Right lobe of liver (tissue), 6 donors: ENCODE data around the gene TNNT3. TPM values are rescaled to one million over a fixed set of nuclear protein-coding genes. Genes with fewer than 3 reads are reported as not detected.

Experiments
- ATAC-seq, 4 donors: fragments of 200-7000 bp; cut with Tn5 transposase; one replicate each; pipeline ENCODE4 v1.9.1; 2020; ENCODE audit warnings: mild to moderate bottlenecking in 4 of 4, moderate library complexity in 4 of 4
- DNase-seq, 3 donors: peaks; one replicate each; pipeline ENCODE4 v3.0.0-alpha.2; 2020
- H3K27ac ChIP-seq, 3 donors: fragments of 200-600 bp; one replicate each; pipeline ENCODE4 v1.8.0; 2022
- H3K27me3 ChIP-seq, 2 donors: fragments of 200-600 bp; one replicate each; pipeline ENCODE4 v1.8.0; 2022
- H3K36me3 ChIP-seq, 4 donors: fragments of 200-600 bp; sonication (generic) in 1 of 4; one replicate each; pipeline versions ENCODE4 v1.5.1 to v1.8.0; 2017 to 2022; ENCODE audit warnings: control low read depth in 1 of 4
- H3K4me1 ChIP-seq, 4 donors: fragments of 200-600 bp; sonication (generic) in 1 of 4; one replicate each; pipeline versions ENCODE4 v1.5.1 to v1.8.0; 2017 to 2022; ENCODE audit warnings: control low read depth in 1 of 4
- H3K4me3 ChIP-seq, 3 donors: fragments of 200-600 bp; one replicate each; pipeline ENCODE4 v1.8.0; 2022
- H3K9me3 ChIP-seq, 4 donors: fragments of 200-600 bp; sonication (generic) in 1 of 4; one replicate each; pipeline versions ENCODE4 v1.5.1 to v1.8.0; 2017 to 2022; ENCODE audit warnings: control low read depth in 1 of 4
- CTCF ChIP-seq, 4 donors: fragments of 200-600 bp in 3 of 4; fragments of 450-650 bp in 1 of 4; IDR thresholded peaks; one replicate each; pipeline versions ENCODE4 v1.5.1 to v1.8.0; 2016 to 2022; ENCODE audit warnings: antibody characterized with exemption in 4 of 4, mild to moderate bottlenecking in 2 of 4
- POLR2A ChIP-seq: fragments of 450-650 bp; IDR thresholded peaks from one replicate; pipeline ENCODE4 v1.6.1; 2017; ENCODE audit warnings: antibody characterized with exemption, mild to moderate bottlenecking
- WGBS: methylation state at CpG from one replicate; pipeline ENCODE4 v1.1.6; 2018; ENCODE audit warnings: low coverage, low lambda C conversion rate; ENCODE audit not compliant: insufficient coverage; ENCODE audit errors: missing lambda C conversion rate; 5-methylcytosine and 5-hydroxymethylcytosine counted together
- intact Hi-C, 2 donors: fragments of 100-400 bp; cut with DNase I; formaldehyde crosslinking; loops; one replicate each; pipeline versions ENCODE4 v1.11.2 to v1.14.1; 2022
- total RNA-seq, 6 experiments: library from RNA; depleted of rRNA in 2 of 6; stranded (reverse); fragments of >200 nt in 2 of 6; fragmentation: NEBNext Ultra II Directional in 3 of 6; extraction: Animal tissue kit (Norgen Biotek cat#: 25700) in 3 of 6; gene quantifications; one replicate each; pipeline versions ENCODE4 v1.1.0 to v1.2.4, GENCODE V29; 2016 to 2023
- donor health status: DM: no; HTN: yes; CAD: no.
- donor health status: DM: no; HTN: no; CAD: no.
- donor health status: DM: no; HTN: no; CAD: no.
- donor health status: DM: no; HTN: yes; CAD: no.
- donor health status: DM: no; HTN: yes; CAD: no.

Gene TNNT3
- total RNA-seq, 6 experiments from 2014 or later, result 0.44 to 2.2 TPM; not detected in 4

- ATAC-seq, result no peak
- Histone ChIP-seq H3K36me3 (no peaks in the 10 kb centered on the region), H3K4me3 (no peak overlapping the region), H3K4me1 (no peaks in the 10 kb centered on the region), H3K27ac (no peak overlapping the region), H3K27me3 (no peaks in the 10 kb centered on the region), H3K9me3 (no peaks in the 10 kb centered on the region)
- WGBS, result 100% methylated on average over 2 of the region's 13 CpGs
- peak; percentile 12 to 48 (median 41) for DNase-seq
- no peak for TF ChIP-seq CTCF (IDR thresholded peaks at IDR 0.05)
- no peak for TF ChIP-seq POLR2A
- intact Hi-C loops, result loop anchor here in 1 of 2 donors (10.0 kb wide), 1 partner anchor 265 kb away; no protein-coding TSS in a partner anchor
Observed at GRCh38 chr11:1879342-1879940, 40.1 kb upstream of the TNNT3 start.

GRCh38 chr11:1879941-1880720, 39.4 kb upstream of the TNNT3 start:
- intact Hi-C loops, result loop anchor here in 1 of 2 donors (10.0 kb wide), 1 partner anchor 265 kb away; no protein-coding TSS in a partner anchor
- DNase-seq (peak in 2 of 3 donors; percentile 44 to 57), ATAC-seq (peak in 1 of 4 donors; percentile 6)
- no peaks in the 10 kb centered on the region for H3K4me1 ChIP-seq
- no peak overlapping the region for H3K4me3 ChIP-seq
- H3K27me3 ChIP-seq, result no peaks in the 10 kb centered on the region
- WGBS, result 73% methylated on average over 3 of the region's 32 CpGs
- no peaks in the 10 kb centered on the region for H3K36me3 ChIP-seq
- H3K27ac ChIP-seq, result no peak overlapping the region
- H3K9me3 ChIP-seq, result no peaks in the 10 kb centered on the region
- no peak for TF ChIP-seq CTCF (IDR thresholded peaks at IDR 0.05)
- no peak for TF ChIP-seq POLR2A

- H3K4me1 ChIP-seq, result no peaks in the 10 kb centered on the region
Observed at GRCh38 chr11:1880746-1881441, 38.6 kb upstream of the TNNT3 start.

More at GRCh38 chr11:1880746-1881441, 38.6 kb upstream of the TNNT3 start:
- TF ChIP-seq CTCF (IDR thresholded peaks at IDR 0.05), result no peak
- TF ChIP-seq POLR2A, result no peak
- Histone ChIP-seq H3K27me3 (no peaks in the 10 kb centered on the region), H3K27ac (no peak overlapping the region), H3K9me3 (no peaks in the 10 kb centered on the region), H3K36me3 (no peaks in the 10 kb centered on the region), H3K4me3 (no peak overlapping the region)
- DNase-seq (peak in 1 of 3 donors; percentile 42), ATAC-seq (peak in 1 of 4 donors; percentile 5)
- intact Hi-C loops, result no loop called here
- WGBS, result no CpG with 5 or more reads among the region's 9 CpGs
